ENCODE measurements around the gene MYO3B.
A peak's percentile ranks its signal among the peaks of the same experiment; 100 is the strongest.
"Not testable (repeated sequence)": the region's sequence is repeated elsewhere in the genome, so short reads cannot be mapped to it uniquely, and the experiment has no call there.

The MYO3B gene

DNA sequence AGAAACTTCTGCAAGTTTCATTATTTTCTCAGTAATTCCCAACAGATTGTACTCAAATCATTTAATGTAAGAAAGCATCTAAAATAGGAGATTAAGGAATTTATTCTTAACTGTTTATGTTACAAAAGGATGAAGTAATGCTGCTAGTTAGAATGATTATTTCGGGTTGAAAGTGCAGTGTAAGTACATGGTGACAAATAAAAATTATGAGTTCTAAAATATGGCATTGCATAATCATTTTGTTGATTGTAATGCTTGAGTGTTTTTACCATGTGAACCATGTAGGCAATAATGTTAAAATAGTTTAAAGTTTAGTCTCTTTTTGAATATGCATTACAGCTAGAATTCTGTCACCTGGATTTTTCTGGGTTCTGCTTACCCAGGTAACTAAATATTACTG lies 388.2 kb downstream of the MYO3B start:
- DNase-seq (ENCODE audit: low spot score): no peak

DNA sequence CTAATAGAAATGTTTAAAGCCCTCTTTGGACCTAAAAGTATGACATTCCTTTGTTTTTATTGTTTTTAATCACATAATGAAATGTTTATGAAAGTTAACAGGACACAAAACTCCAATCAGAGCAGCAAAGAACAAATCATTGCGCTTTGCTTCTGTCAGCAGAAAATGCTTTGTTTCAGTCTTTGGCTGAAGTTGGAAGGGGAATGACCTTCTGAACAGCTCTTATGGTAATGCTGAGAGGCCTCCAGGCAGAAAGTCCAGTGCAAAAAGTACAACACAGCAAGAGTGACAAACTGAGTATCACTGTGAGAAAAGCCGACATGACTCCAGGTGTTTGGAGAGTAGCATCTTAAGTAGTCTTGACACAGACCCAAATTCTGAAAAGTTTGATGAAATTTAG lies 389.5 kb downstream of the MYO3B start:
- no peak for DNase-seq (ENCODE audit: low spot score)

DNA sequence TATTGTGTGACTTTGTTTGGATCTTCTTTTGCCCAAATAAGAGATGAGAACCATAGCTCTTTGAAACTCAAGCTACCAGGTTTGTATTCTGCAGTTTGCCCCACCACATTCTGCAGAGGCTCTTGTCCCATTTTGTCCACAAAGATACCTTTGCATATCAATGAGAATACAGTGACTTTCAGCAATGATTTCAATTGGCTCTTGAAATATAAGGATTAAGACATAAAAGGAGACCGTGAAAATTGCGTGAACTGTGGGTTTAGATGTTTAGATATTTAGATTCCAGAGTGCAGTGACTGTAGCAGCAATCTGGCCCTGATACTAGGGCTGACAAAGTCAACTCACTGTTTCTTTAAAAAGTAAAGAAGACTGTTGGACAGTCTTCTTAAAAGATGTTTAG lies 390.6 kb downstream of the MYO3B start:
- DNase-seq (ENCODE audit: low spot score): no peak

DNA sequence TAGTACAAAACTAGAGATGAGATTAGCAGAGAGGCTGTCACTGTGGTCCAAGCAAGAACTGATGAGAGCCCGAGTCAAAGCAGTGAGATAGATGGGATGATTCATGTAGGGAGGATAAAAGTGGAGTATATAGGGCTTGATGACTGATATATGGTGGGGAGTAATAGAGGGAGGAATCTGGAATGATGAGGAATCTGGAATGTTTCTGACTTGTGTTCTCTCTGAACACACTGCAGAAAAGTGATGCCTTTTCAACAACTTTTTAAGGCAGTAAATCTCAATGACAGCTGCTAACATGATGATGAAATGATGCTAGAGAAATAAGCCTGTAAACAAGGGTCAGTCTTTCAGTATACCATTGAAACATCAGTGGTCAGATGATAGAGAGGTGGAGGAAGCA lies 393.7 kb downstream of the MYO3B start:
- no peak for DNase-seq (ENCODE audit: low spot score)

DNA sequence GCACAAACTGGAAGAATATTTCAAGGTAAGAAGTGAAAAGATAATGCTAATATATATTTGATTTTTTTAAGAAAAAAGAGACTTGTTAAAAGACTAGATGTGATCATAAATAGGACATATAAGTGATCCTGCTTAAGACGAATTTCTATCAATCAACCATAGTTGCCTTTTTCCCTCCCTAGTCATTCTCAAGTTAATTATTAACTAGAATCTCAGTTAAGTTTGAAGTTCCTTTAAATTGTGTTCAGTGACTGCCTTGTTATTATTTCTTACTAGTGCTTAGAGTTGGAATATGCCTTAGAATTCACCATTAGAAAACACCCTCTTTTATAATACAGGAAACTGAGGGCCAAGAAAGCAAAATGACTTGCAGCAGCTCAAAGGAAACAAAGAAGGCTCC lies 395.7 kb downstream of the MYO3B start:
- no peak for DNase-seq (ENCODE audit: low spot score)

DNA sequence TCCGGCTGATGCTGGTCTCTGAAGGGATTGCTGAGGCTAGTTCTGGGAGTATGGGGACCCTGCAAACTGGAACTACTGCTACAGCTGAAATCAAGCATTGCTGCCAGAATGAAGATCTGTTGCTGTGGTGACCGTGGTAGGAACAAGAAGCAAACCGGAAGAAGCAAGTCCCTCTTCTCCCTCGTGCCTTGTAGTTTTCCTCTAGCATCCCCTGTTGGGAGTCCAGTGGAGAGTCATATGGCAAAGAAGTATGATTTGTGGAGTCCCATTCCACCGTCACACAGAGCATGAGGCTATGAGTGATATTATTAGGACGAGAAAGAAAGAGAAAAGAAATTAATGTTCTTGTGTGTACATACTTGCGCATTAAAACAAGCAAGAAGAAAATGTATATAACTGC lies 398.3 kb downstream of the MYO3B start:
- peak; percentile 47 for DNase-seq (ENCODE audit: low spot score)

DNA sequence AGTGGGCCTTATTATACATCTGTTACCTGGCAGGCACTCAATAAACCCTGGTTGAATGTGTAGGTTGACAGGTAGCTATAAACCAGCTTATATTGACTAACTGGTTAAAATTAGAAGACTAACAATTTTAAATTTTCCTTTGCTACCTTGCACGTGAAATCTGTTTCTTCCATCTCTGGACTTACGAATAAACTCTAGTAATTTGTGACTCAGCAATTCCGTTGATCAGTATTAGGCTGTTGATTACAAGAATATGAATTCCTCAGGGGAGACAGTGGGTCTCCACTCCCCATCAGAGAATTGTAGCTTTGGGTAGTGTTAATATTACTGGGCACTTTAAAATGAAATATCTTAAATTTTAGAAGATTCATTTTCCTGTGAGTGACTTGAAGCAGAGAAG lies 399.4 kb downstream of the MYO3B start:
- no peak for DNase-seq (ENCODE audit: low spot score)

DNA sequence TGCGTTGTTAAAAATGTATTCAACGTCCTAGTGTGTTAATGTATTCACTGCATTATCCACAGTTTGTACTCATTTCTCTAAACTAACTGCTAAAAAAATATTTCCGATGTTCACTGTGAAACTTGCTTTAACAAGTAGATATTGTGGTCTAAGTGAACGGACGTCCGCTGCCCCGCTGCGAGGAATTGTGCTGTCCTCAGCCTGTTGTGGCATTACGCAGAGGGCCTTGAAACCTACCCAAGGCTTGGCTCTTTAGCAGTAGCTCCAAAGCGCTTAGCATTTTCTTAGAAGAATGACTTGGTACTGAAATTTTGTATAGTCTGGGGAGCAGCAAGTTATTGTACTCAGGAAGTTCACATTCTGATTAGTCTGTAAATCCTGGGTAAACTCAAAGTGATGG lies 400.7 kb downstream of the MYO3B start:
- no peak for DNase-seq (ENCODE audit: low spot score)

DNA sequence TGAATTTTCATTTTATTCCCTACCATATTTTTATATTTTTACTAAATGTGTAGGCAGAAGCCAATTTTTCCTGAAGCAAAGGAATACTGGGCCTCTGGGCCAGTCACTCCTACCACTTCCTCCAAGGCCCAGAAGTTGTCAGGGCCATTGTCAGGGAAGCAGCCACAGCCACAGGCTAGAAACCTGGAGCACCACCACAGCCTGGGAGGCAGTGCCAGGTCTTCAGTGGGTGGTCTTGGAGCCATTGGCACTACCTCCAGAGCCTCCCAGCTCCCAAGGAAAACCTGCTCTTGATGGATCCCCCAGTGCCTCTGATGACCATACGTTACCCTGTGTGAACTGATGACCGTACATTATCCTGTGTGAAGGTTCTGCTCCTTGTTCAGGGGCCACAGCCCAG lies 401.6 kb downstream of the MYO3B start:
- DNase-seq (ENCODE audit: low spot score): no peak

DNA sequence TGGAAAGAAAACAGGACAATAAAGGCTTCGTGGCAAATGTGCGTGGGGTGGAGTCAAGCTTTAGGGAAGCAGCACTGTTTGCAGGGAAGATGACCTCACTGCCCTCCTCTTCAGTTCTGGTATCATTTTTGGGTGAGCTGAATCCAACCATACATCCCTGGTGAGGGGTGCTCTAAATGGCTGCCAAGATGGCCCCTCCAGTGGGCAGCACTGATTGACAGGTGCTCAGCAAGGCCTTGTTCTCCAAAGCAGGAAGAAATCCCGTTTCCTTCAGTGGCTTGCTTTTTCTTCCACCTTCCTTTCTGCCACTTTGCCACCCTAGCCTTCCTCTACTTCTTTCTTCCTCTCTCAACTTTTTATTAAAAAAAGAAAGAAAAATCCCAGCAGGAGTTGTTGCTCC lies 404.4 kb downstream of the MYO3B start:
- DNase-seq (ENCODE audit: low spot score): no peak

DNA sequence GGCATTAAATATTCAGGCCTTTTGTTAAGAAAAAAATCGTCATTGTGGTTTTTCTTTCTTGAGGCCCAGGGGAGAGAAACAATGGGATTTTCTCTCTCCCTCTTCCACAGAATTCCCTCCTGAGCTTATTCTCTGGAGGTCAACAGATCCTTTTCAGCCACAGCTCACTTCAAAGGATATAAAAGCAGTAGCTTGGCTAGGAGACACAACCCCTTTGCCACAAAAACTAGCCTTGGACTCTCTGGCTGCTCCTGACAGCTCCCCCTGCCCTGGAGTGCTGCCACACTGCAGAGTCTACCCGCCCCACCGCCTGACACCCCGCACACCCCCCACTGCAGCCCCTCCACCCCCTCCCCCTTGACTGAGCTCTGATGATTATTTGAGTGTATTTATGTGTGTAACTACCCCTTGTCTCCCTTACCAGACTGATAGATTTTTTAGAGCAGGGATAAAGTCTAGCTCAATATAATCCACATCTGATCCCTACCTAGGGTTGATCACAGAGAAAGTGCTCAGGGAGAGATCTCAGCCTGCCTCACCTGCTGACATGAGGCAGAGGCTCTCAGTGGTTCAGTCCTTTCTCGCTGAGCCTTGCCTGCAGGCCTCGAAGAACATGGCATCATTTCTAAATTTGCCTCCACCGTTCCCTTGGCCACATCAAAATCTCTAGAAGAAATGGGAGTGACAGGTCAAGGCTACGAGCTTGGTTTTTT lies 405.0 kb downstream of the MYO3B start:
- peak; percentile 2 for DNase-seq (ENCODE audit: low spot score)

DNA sequence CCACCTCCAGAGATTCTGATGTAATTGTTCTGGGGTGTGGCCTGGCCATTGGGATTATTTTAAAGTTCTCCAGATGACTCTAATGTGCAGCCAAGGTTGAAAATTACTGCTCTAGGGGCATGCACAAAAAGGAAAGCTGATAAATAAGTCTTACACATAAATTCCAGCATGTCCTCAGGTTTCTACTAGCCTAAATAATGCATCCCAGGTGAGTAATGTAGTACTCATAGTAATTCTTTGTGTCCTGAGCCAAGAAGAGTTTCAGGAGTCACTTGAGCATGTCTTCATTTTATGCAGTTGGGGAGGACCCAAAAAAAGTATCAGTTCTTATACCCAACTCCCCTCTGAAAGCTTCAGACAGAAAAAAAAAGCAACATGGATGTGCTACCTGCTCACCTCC lies 407.1 kb downstream of the MYO3B start:
- DNase-seq (ENCODE audit: low spot score): no peak

DNA sequence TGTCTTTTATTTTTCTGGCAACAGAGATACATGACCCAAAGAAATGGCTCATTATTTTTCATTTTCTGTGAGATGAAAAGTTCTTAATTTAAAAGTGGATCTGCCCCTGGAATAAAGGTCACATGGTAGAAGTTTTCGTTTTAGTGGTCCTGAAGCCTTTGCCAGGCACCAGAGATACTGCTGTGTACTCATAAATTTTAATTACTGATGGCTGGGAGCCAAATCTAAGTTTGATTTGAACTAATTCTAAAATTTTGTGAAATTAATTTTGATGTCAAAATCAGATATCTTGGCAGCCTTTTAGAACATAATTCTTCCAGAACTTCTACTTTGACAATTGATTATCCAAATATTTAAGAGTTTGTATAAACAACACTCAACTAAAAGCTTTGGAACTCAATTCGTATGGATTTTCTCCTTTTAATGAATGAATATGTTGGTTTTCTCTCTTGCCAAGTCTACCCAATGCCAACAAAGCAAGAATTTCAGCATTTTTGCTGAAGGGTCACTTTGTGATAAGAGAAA lies 408.7 kb downstream of the MYO3B start:
- no peak for DNase-seq (ENCODE audit: low spot score)

DNA sequence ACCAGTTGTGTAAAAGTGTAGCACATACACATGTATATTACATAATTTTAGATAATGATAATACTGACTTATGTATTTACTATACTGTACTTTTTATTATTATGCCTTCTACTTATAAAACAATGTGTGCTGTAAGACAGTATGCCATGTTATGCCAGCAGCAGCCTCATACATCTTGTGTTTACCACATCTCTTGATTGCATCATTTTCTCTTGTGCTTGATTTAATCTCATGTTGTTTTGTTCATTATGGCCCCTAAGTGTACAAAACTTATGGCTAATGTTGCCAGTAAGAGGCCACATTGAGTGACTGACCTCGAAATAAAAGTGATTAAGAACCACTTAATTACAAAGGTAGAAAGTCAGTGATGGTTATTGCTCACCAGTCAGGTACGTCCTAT lies 409.2 kb downstream of the MYO3B start:
- DNase-seq (ENCODE audit: low spot score): no peak

DNA sequence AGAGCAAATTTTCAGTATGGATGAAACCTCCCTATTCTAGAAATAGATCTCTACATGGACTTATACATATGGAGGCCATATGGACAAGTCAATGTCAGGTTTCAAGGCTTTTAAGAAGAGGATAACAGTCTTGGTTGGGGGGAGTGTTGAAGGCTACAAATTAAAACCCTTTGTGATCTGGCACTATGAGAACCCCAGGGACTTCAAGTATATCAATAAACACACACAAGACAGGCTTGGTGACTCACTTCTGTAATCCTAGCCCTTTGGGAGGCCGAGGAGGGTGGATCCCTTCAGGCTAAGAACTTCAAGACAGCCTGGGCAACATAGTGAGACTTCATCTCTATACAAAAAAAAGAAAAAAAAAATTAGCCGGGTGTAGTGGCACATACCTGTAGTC lies 410.0 kb downstream of the MYO3B start:
- no peak for DNase-seq (ENCODE audit: low spot score)

DNA sequence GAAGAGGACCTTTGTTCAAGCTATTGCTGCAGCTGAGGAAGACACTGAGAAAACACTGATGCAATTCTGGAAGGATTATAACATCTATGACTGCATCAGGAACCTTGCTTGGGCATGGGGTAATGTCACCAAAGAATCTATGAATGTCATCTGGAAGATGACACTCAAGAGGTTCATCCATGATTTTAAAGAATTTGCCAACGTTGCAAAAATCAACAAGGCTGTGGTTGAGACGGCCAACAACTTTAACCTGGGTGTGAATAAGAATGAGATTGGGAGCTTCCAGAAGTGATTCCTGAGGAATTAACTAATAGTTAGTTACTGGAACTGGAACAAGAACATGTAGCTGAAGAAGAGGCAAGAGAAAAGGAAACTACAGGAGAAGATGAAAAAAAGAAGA lies 410.8 kb downstream of the MYO3B start:
- DNase-seq (ENCODE audit: low spot score): no peak

DNA sequence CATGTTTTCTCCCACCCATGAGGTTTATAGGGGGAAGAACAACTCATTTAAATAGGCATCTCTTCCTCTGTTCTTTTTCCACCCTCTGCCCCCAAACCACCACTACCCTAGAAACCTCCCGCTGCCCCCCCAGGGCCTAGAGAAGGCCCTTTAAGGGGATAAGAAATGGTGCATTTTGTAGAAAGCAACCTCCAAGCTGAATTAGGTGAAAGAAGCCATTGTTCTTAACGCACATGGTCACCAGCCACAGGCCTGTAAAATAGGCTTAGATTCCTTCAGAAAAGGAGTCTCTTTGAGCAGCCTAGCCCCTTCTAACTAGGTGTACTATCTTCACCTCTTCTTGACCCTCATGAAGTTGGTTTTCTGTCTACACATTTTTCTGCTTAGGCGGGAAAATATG lies 418.6 kb downstream of the MYO3B start:
- DNase-seq (ENCODE audit: low spot score): no peak

DNA sequence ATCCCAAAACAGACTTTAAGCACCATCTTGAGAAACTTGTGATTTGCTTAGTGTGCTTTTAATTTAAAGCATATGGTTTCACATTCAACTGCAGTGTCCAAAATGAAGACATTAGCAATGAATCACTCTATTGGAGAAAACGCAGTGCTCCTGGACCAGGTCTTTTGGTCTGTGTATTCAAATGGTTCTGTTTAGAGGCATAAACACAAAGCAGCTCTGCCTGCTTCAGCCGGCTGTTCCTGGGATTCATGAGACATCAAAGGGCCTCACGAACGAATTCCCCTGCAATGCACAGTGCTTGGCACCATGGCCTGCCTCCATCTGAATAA lies 420.1 kb downstream of the MYO3B start:
- no peak for DNase-seq (ENCODE audit: low spot score)

DNA sequence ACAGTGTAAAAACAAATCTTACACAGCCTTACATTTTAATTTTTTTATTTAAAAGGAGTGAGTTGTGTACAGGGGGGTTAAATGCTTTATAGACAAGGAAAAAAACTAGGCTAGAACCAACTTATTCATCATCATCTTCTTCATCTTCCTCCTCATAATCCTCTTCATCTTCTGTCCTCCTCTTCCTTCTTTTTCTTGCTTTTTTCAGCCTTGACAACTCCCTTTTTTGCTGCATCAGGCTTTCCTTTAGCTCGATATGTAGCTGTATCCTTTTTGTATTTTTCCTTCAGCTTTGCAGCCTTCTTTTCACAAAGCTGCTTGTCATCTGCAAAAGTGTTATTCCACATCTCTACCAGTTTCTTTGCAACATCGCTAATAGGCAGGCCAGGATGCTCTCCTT lies 423.5 kb downstream of the MYO3B start:
- no peak for DNase-seq (ENCODE audit: low spot score)

DNA sequence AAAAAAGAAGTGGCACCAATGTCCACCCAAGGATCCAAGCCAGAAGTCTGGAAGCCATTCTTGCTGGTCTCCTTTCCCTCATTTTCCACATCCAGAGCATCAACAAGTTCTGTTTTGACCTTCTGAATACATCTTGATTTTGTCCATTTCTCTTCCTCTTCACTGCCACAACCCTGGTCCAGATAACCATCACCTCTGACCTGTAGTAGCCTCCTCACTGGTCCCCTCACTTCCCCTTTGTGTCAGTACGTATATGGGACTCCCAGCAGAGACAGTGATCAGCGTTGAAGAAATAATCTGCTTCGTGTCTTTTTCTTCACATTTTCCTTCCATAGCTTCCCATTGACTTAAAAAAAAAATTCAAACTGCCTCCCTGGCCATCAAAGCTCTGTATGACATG lies 427.9 kb downstream of the MYO3B start:
- DNase-seq (ENCODE audit: low spot score): no peak

DNA sequence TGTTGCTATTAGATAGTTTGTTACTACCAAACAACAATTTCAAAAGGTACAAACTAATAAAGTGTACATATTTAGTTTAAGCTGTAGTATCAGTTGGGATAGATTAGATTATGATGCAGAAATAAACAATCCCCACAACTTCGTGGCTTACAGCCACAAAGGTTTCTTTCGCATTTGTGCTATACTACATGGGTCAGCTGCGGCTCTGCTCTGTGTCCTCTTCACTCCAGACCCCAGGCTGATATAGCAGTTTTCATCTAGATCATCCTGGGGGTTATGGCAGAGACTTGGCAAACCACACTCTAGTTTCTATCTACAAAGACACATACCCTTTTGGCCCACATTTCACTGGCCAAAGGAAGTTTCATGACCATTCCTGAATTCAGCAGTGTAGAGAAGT lies 429.2 kb downstream of the MYO3B start:
- no peak for DNase-seq (ENCODE audit: low spot score)

DNA sequence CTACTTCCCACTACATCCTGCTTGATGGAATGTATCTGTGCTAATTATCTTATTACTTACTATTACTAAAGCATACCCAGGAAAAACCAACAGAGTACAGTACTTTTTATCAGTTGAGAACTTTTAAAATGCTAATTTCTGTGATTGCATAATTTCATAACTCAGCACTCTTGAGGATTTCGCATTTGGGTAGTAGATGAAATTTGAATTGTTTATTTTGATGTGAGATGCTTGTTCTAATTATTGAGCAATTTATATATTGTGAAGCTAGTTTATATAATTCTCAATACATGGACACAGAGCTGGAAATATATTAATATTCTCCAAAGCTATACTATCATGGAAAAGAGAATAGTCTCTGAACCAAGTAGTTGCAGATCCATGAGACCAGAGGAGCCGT lies 432.7 kb downstream of the MYO3B start:
- DNase-seq (ENCODE audit: low spot score): no peak

DNA sequence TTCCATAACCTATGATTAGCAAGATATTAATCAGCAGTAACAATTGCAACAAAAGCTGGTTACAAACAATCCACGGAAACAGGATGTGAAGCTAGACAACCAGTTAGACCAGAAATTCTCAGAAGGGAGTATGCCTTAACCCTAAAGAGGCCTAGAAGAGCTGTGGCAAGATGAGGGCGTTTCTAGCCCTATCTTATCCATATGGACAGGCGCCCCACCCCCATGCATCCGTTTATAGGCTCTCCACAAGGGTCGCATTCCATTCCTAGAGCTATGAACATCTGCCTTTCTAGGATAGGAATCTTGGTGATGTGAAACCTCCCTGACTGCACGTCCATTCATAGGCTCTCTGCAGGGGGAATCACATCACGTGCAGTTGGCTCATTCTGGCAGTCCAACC lies 441.0 kb downstream of the MYO3B start:
- not testable (repeated sequence) for DNase-seq (ENCODE audit: low spot score)

DNA sequence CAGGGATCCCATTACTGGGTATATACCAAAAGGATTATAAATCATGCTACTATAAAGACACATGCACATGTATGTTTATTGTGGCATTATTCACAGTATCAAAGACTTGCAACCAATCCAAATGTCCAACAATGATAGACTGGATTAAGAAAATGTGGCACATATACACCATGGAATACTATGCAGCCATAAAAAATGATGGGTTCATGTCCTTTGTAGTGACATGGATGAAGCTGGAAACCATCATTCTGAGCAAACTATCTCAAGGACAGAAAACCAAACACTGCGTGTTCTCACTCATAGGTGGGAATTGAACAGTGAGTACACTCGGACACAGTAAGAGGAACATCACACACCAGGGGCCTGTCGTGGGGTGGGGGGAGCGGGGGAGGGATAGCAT lies 457.1 kb downstream of the MYO3B start:
- not testable (repeated sequence) for DNase-seq (ENCODE audit: low spot score)

DNA sequence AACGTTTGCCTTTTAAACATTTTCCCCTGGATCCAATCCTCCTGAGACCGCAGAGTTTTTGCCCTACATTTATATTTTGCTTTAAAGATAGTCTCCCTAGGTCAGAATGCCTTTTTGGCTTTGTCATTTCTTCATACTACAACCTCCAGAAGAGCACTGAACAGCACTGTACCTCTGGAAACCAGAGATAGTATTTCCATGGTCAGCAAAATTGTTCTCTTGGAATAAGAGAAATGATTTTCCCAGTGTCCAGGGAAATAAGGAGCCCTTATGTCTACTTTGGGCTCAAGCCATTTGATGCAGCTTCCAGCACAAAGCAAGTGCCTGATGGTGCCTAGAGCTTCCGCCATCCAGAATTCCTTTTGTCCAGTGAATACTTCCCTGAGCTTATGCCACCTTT lies 461.7 kb downstream of the MYO3B start:
- no peak for DNase-seq (ENCODE audit: low spot score)
